VCaP (cell line): ENCODE results near the gene UQCRH.
"Not testable (repeated sequence)": the region's sequence is repeated elsewhere in the genome, so short reads cannot be mapped to it uniquely, and the experiment has no call there.

Source experiments
- H3K27ac ChIP-seq: fragments of 450-650 bp; 2 replicates; pipeline ENCODE4 v1.5.1; 2017
- CTCF ChIP-seq: fragments of 450-650 bp; conservative IDR thresholded peaks from 2 replicates; pipeline ENCODE4 v1.5.1; 2017; ENCODE audit warnings: mild to moderate bottlenecking, moderate library complexity

The UQCRH gene

GRCh38 chr1:46334030-46334384 lies 30.5 kb downstream of the UQCRH start:
- TF ChIP-seq CTCF: no peak
- H3K27ac ChIP-seq: no peak overlapping the region

GRCh38 chr1:46335081-46335480 lies 31.6 kb downstream of the UQCRH start:
- no peak overlapping the region for H3K27ac ChIP-seq
- TF ChIP-seq CTCF: no peak

- not testable (repeated sequence) for H3K27ac ChIP-seq
Observed at GRCh38 chr1:46337409-46337808, 33.9 kb downstream of the UQCRH start.

GRCh38 chr1:46340404-46341221 lies 37.1 kb downstream of the UQCRH start, which contains the start of gene NSUN4:
Gene NSUN4, plus strand, starts transcription at chr1:46340807. Its CDS starts 20 bp downstream, at chr1:46340827.
- TF ChIP-seq CTCF: peak; percentile 84
- peak within 1 kb of the TSS; percentile 96 for H3K27ac ChIP-seq

GRCh38 chr1:46341222-46342083 lies 38.0 kb downstream of the UQCRH start:
- peak overlapping the region; percentile 96 for H3K27ac ChIP-seq
- no peak for TF ChIP-seq CTCF

GRCh38 chr1:46342084-46342656 lies 38.7 kb downstream of the UQCRH start:
- no peak for TF ChIP-seq CTCF
- H3K27ac ChIP-seq: no peak overlapping the region

- H3K27ac ChIP-seq: no peak overlapping the region
- TF ChIP-seq CTCF: no peak
Observed at GRCh38 chr1:46342677-46343350, 39.3 kb downstream of the UQCRH start.
